Caco-2 (cell line): Measurements from ENCODE around the gene RSPO4. TPM values are rescaled to one million over a fixed set of nuclear protein-coding genes. Genes with fewer than 3 reads are reported as not detected.

Experiments used
- BruUV-seq: library from RNA; stranded (reverse); fragments of 400-500 nt; replicated peaks from 2 replicates; lab custom pipeline; 2021; lab: Mats Ljungman, UMichigan
- CTCF ChIA-PET: fragments of 300-600 bp; sonication (Branson Sonifier 250); formaldehyde crosslinking; loops from one replicate; lab custom pipeline; 2022; ENCODE audit warnings: antibody characterized with exemption; lab: Charles Lee
- POLR2A ChIA-PET: fragments of 300-600 bp; sonication (Branson Sonifier 250); formaldehyde crosslinking; loops from one replicate; lab custom pipeline; 2022; ENCODE audit warnings: antibody characterized with exemption; lab: Charles Lee
- DNase-seq, 2 experiments: peaks; one replicate each; pipeline versions ENCODE4 v3.0.0 to v3.0.0-alpha.2; 2020 to 2022
- H3K27me3 ChIP-seq: replicated peaks from 2 replicates; pipeline ENCODE4 v1.6.0; 2011; ENCODE audit warnings: low read length; ENCODE audit not compliant: control insufficient read depth, insufficient read depth
- H3K36me3 ChIP-seq: 2 replicates; pipeline ENCODE4 v1.5.1; 2011; ENCODE audit warnings: low read length; ENCODE audit not compliant: control insufficient read depth, insufficient read depth
- H3K4me1 ChIP-seq: fragments of 250-450 bp; sonication (Bioruptor Pico); 2 replicates; pipeline ENCODE4 v1.5.1; 2020; ENCODE audit warnings: mild to moderate bottlenecking
- H3K4me3 ChIP-seq: 2 replicates; pipeline ENCODE4 v1.5.1; 2011; ENCODE audit warnings: low read depth, mild to moderate bottlenecking, control low read depth, low read length
- H3K9me3 ChIP-seq: fragments of 250-450 bp; sonication (Bioruptor Pico); 2 replicates; pipeline ENCODE4 v1.5.1; 2020; ENCODE audit warnings: mild to moderate bottlenecking, moderate library complexity
- H3K27ac Mint-ChIP-seq: one replicate; pipeline ENCODE4 v1.8.0; 2022; ENCODE audit warnings: mixed read lengths; ENCODE audit not compliant: unreplicated experiment
- H3K27me3 Mint-ChIP-seq: one replicate; pipeline ENCODE4 v1.8.0; 2022; ENCODE audit warnings: mixed read lengths; ENCODE audit not compliant: insufficient read depth, unreplicated experiment
- H3K36me3 Mint-ChIP-seq: one replicate; pipeline ENCODE4 v1.8.0; 2022; ENCODE audit warnings: mild to moderate bottlenecking, mixed read lengths; ENCODE audit not compliant: insufficient read depth, unreplicated experiment
- H3K4me1 Mint-ChIP-seq: one replicate; pipeline ENCODE4 v1.8.0; 2022; ENCODE audit warnings: low read depth, mixed read lengths; ENCODE audit not compliant: unreplicated experiment
- H3K4me3 Mint-ChIP-seq: one replicate; pipeline ENCODE4 v1.8.0; 2022; ENCODE audit warnings: mild to moderate bottlenecking, moderate library complexity, mixed read lengths; ENCODE audit not compliant: unreplicated experiment
- H3K9me3 Mint-ChIP-seq: one replicate; pipeline ENCODE4 v1.8.0; 2022; ENCODE audit warnings: mixed read lengths; ENCODE audit not compliant: unreplicated experiment
- CTCF ChIP-seq, 2 experiments: fragments of 200-600 bp in 1 of 2; IDR thresholded peaks; 1 replicate in 1 of 2; 2 replicates in 1 of 2; pipeline versions ENCODE4 v1.5.1 to v1.8.0; 2011 to 2022; ENCODE audit warnings: antibody characterized with exemption in 1 of 2, control low read depth in 1 of 2, inconsistent platforms in 1 of 2, low read depth in 1 of 2, low read length in 1 of 2, mild to moderate bottlenecking in 1 of 2, moderate library complexity in 1 of 2; ENCODE audit not compliant: insufficient read depth in 1 of 2, severe bottlenecking in 1 of 2, unreplicated experiment in 1 of 2
- intact Hi-C: fragments of 100-400 bp; cut with micrococcal nuclease; formaldehyde crosslinking; loops from one replicate; pipeline ENCODE4 v1.10.0; 2022; ENCODE audit not compliant: unreplicated experiment
- total RNA-seq: library from RNA; stranded (reverse); gene quantifications from 2 replicates; pipeline ENCODE4 v1.2.3, GENCODE V29; 2022

RSPO4 gene
- total RNA-seq, 1 experiment from 2014 or later = 0.41 TPM

GRCh38 chr20:955111-955510 is 47.0 kb downstream of the RSPO4 start:
- CTCF ChIA-PET = interaction anchor here (2.5 to 3.8 kb wide), 2 partner anchors 122 to 138 kb away, joined by 7 to 31 read pairs; partner anchors contain the start of gene FAM110A
- no peak for DNase-seq
- H3K36me3 Mint-ChIP-seq = no peaks in the 10 kb centered on the region
- Histone ChIP-seq H3K4me1 (no peaks in the 10 kb centered on the region), H3K27me3 (no peaks in the 10 kb centered on the region), H3K4me3 (no peak overlapping the region), H3K36me3 (no peaks in the 10 kb centered on the region), H3K9me3 (no peaks in the 10 kb centered on the region)
- no peak overlapping the region for H3K4me3 Mint-ChIP-seq
- TF ChIP-seq CTCF (IDR thresholded peaks at IDR 0.05; ENCODE audit: insufficient read depth in 1 of 2, low read depth in 1 of 2, low read length in 1 of 2, severe bottlenecking in 1 of 2, unreplicated experiment in 1 of 2) = no peak
- intact Hi-C loops = loop anchor here (10.0 kb wide), 2 partner anchors 80 to 260 kb away; no protein-coding TSS in a partner anchor
- H3K9me3 Mint-ChIP-seq = no peaks in the 10 kb centered on the region
- POLR2A ChIA-PET = no interaction called here
- H3K27me3 Mint-ChIP-seq = peaks cover 14% of the 10 kb centered on the region
- no peak overlapping the region for H3K27ac Mint-ChIP-seq
- BruUV-seq = no TSS peak
- no peaks in the 10 kb centered on the region for H3K4me1 Mint-ChIP-seq

GRCh38 chr20:953742-954141 is 48.4 kb downstream of the RSPO4 start:
- no peak overlapping the region for H3K4me3 Mint-ChIP-seq
- H3K9me3 ChIP-seq = no peaks in the 10 kb centered on the region
- H3K27me3 Mint-ChIP-seq = peaks cover 14% of the 10 kb centered on the region
- H3K4me3 ChIP-seq = no peak overlapping the region
- peaks cover 8% of the 10 kb centered on the region for H3K9me3 Mint-ChIP-seq
- intact Hi-C loops = loop anchor here (10.0 kb wide), 2 partner anchors 79 to 261 kb away; no protein-coding TSS in a partner anchor
- H3K27me3 ChIP-seq = no peaks in the 10 kb centered on the region
- DNase-seq = peak in 1 of 2 experiments; percentile 46
- ChIA-PET POLR2A (no interaction called here), CTCF (interaction anchor here (0.6 to 1.1 kb wide), 5 partner anchors 14 to 221 kb away, joined by 3 to 10 read pairs (median 4); partner anchors contain the start of gene FAM110A)
- H3K4me1 ChIP-seq = no peaks in the 10 kb centered on the region
- no peaks in the 10 kb centered on the region for H3K36me3 ChIP-seq
- no peaks in the 10 kb centered on the region for H3K36me3 Mint-ChIP-seq
- no peaks in the 10 kb centered on the region for H3K4me1 Mint-ChIP-seq
- no TSS peak for BruUV-seq
- H3K27ac Mint-ChIP-seq = no peak overlapping the region
- peak; percentile 31 to 52 for TF ChIP-seq CTCF (IDR thresholded peaks at IDR 0.05; ENCODE audit: insufficient read depth in 1 of 2, low read depth in 1 of 2, low read length in 1 of 2, severe bottlenecking in 1 of 2, unreplicated experiment in 1 of 2)

- no peak overlapping the region for H3K4me3 ChIP-seq
- Mint-ChIP-seq H3K27ac (no peak overlapping the region), H3K4me1 (no peaks in the 10 kb centered on the region), H3K36me3 (no peaks in the 10 kb centered on the region), H3K9me3 (peaks cover 12% of the 10 kb centered on the region), H3K27me3 (peaks cover 22% of the 10 kb centered on the region), H3K4me3 (no peak overlapping the region)
- intact Hi-C loops = loop anchor here (10.0 kb wide), 2 partner anchors 77 to 263 kb away; no protein-coding TSS in a partner anchor
- TF ChIP-seq CTCF (IDR thresholded peaks at IDR 0.05; ENCODE audit: insufficient read depth in 1 of 2, low read depth in 1 of 2, low read length in 1 of 2, severe bottlenecking in 1 of 2, unreplicated experiment in 1 of 2) = no peak
- ChIA-PET POLR2A (no interaction called here), CTCF (interaction anchor here (0.5 kb wide), 1 partner anchor 180 kb away, joined by 4 read pairs; no protein-coding TSS in a partner anchor)
- H3K27me3 ChIP-seq = no peaks in the 10 kb centered on the region
- BruUV-seq = no TSS peak
- H3K9me3 ChIP-seq = no peaks in the 10 kb centered on the region
- no peaks in the 10 kb centered on the region for H3K36me3 ChIP-seq
- no peaks in the 10 kb centered on the region for H3K4me1 ChIP-seq
- DNase-seq = no peak
Observed at GRCh38 chr20:952196-952795, 49.8 kb downstream of the RSPO4 start.
